22Rv1 (cell line): Measurements from ENCODE around the gene HHLA2.

Experiments
- CTCF ChIP-seq: fragments of 450-650 bp; IDR thresholded peaks from 2 replicates; pipeline ENCODE4 v1.5.1; 2017; ENCODE audit warnings: mild to moderate bottlenecking
- ZFX ChIP-seq: fragments of 450-650 bp; IDR thresholded peaks from 2 replicates; pipeline ENCODE4 v1.6.1; 2017; ENCODE audit warnings: antibody characterized with exemption, borderline replicate concordance

GRCh38 chr3:108406063-108406660, 109.8 kb downstream of the HHLA2 start:
- no peak for TF ChIP-seq CTCF
- no peak for TF ChIP-seq ZFX
